ENCODE data around the gene TMEM255A. TPM values are rescaled to one million over a fixed set of nuclear protein-coding genes. Genes with fewer than 3 reads are reported as not detected.

TMEM255A gene
- total RNA-seq, 4 donors from 2014 or later: 1.2 to 1.7 (median 1.4) TPM; not detected in 1

DNA sequence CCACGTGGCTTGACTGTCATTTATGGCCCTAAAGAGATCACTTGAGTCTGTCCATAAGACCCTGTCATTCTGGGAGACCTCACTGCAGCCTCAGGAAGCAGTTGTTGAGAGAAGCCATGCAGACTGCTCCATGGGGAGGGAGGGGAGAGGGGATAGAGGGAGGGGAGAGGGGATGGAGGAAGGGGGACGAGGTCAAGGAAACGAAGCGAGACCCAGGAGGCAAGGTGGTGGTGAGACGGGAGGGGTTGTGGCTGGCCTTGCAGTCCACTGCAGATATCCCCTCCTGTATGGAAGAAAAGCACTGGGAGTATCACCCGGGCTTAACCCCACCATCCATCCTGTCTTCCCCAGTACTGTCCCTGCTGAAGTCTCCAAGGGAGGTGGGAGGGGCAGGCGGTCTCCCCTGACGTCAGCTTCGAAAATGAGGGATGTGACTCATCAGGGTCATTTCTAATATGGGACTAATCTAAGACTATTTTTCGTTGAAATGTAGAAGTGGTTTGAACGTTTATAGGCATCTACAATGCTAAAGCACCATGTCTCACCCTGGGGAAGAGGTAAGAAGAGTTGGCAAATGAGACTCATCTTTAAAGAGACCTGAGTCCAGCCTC lies 5.6 kb downstream of the TMEM255A start:
- H3K36me3 ChIP-seq: no peaks in the 10 kb centered on the region
- no peak for DNase-seq
- H3K27me3 ChIP-seq: peaks cover 31% of the 10 kb centered on the region
- H3K27ac ChIP-seq: no peak overlapping the region
- no peaks in the 10 kb centered on the region for H3K9me3 ChIP-seq
- no peak for TF ChIP-seq EP300 (IDR thresholded peaks at IDR 0.05; ENCODE audit: low read depth)
- no peak for TF ChIP-seq POLR2AphosphoS5 (IDR thresholded peaks at IDR 0.05)
- no peak for TF ChIP-seq POLR2A (IDR thresholded peaks at IDR 0.05)
- no peak for TF ChIP-seq CTCF (IDR thresholded peaks at IDR 0.05)
- 43% methylated on average over 11 of the region's 11 CpGs; no CpG with 5 or more reads in 1 of the 2 donors for WGBS, 2 donors (ENCODE audit: low coverage in 1 of 2)
- peaks cover 0 to 13% (median 4%) of the 10 kb centered on the region in 4 donors for H3K4me1 ChIP-seq
- H3K4me3 ChIP-seq: no peak overlapping the region
- intact Hi-C loops (cut with DNase I; ENCODE audit: low total_unique reads) (no loop called here), in situ Hi-C loops (cut with MboI; ENCODE audit: low pct_ligation_motif_present in 1 of 4, low pct_unique_long_range_greater_than_20kb in 1 of 4, low sequenced_read_pairs in 3 of 4) (no loop called here)

DNA sequence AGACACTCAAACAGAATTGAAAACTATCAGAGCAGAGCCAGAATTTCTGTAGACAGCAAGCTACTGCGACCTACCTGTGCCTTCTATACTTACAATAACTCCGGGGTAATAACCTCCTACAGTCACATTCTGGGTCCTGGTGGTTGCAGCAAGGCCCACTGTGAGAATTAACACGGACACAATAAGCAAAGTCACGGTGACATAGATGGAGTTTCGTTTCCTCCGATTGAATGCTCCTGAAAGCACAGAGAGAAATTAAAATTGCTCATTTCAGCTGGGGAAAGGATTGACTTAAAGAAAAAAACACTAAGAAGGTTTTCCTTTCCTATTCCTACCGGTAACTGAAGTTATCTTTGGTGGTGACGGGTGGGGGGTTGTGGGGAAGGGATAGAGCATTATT lies 7.0 kb downstream of the TMEM255A start:
- Histone ChIP-seq H3K4me1 (peaks cover 0 to 4% (median 0%) of the 10 kb centered on the region in 4 donors), H3K9me3 (no peaks in the 10 kb centered on the region), H3K27me3 (peaks cover 19% of the 10 kb centered on the region), H3K4me3 (no peak overlapping the region), H3K27ac (no peak overlapping the region), H3K36me3 (no peaks in the 10 kb centered on the region)
- in situ Hi-C loops (cut with MboI; ENCODE audit: low pct_ligation_motif_present in 1 of 4, low pct_unique_long_range_greater_than_20kb in 1 of 4, low sequenced_read_pairs in 3 of 4) (no loop called here), intact Hi-C loops (cut with DNase I; ENCODE audit: low total_unique reads) (no loop called here)
- WGBS, 2 donors (ENCODE audit: low coverage in 1 of 2): 70 to 81% methylated on average over 4 to 8 of the region's 8 CpGs
- TF ChIP-seq EP300 (IDR thresholded peaks at IDR 0.05; ENCODE audit: low read depth) (no peak), CTCF (IDR thresholded peaks at IDR 0.05) (no peak), POLR2AphosphoS5 (IDR thresholded peaks at IDR 0.05) (no peak), POLR2A (IDR thresholded peaks at IDR 0.05) (no peak)
- DNase-seq: no peak

DNA sequence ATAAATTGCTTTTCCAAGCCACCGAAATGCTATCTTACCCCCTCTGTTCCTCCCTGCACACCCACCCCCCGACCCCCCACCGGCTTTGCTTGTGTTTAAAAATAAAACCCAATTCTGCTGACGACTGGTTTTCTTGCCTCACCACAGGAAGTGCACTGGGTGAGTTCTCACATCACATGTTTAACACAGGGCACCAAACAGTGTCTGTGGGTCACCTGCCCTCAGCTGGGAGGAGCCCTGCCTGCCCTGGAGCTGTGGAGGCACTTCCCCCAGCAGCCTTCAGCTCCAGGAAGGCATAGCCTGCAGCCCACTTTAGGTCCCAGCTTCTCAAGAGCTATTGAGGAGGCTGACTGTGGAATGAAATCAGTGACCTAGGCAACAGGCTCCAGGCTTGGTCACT lies 8.8 kb downstream of the TMEM255A start:
- 21% methylated on average over 4 of the region's 4 CpGs; no CpG with 5 or more reads in 1 of the 2 donors for WGBS, 2 donors (ENCODE audit: low coverage in 1 of 2)
- H3K4me1 ChIP-seq: no peaks in the 10 kb centered on the region
- H3K27me3 ChIP-seq: peaks cover under 1% of the 10 kb centered on the region
- no peak overlapping the region for H3K4me3 ChIP-seq
- peak; percentile 37 for DNase-seq
- intact Hi-C loops (cut with DNase I; ENCODE audit: low total_unique reads) (no loop called here), in situ Hi-C loops (cut with MboI; ENCODE audit: low pct_ligation_motif_present in 1 of 4, low pct_unique_long_range_greater_than_20kb in 1 of 4, low sequenced_read_pairs in 3 of 4) (no loop called here)
- H3K9me3 ChIP-seq: no peaks in the 10 kb centered on the region
- no peaks in the 10 kb centered on the region for H3K36me3 ChIP-seq
- no peak overlapping the region for H3K27ac ChIP-seq
- no peak for TF ChIP-seq CTCF (IDR thresholded peaks at IDR 0.05)
- no peak for TF ChIP-seq EP300 (IDR thresholded peaks at IDR 0.05; ENCODE audit: low read depth)
- no peak for TF ChIP-seq POLR2A (IDR thresholded peaks at IDR 0.05)
- no peak for TF ChIP-seq POLR2AphosphoS5 (IDR thresholded peaks at IDR 0.05)

GRCh38 chrX:120301960-120302359 lies 9.3 kb downstream of the TMEM255A start:
- no peaks in the 10 kb centered on the region for H3K4me1 ChIP-seq
- intact Hi-C loops (cut with DNase I; ENCODE audit: low total_unique reads) (no loop called here), in situ Hi-C loops (cut with MboI; ENCODE audit: low pct_ligation_motif_present in 1 of 4, low pct_unique_long_range_greater_than_20kb in 1 of 4, low sequenced_read_pairs in 3 of 4) (no loop called here)
- 45 to 73% methylated on average over 3 to 4 of the region's 4 CpGs for WGBS, 2 donors (ENCODE audit: low coverage in 1 of 2)
- H3K27ac ChIP-seq: no peak overlapping the region
- H3K27me3 ChIP-seq: no peaks in the 10 kb centered on the region
- no peak overlapping the region for H3K4me3 ChIP-seq
- no peaks in the 10 kb centered on the region for H3K36me3 ChIP-seq
- no peaks in the 10 kb centered on the region for H3K9me3 ChIP-seq
- no peak for DNase-seq
- no peak for TF ChIP-seq CTCF (IDR thresholded peaks at IDR 0.05)
- no peak for TF ChIP-seq EP300 (IDR thresholded peaks at IDR 0.05; ENCODE audit: low read depth)
- TF ChIP-seq POLR2A (IDR thresholded peaks at IDR 0.05): no peak
- no peak for TF ChIP-seq POLR2AphosphoS5 (IDR thresholded peaks at IDR 0.05)
